ENCODE results near the gene C1orf50. TPM values are rescaled to one million over a fixed set of nuclear protein-coding genes. Genes with fewer than 3 reads are reported as not detected.

Gene C1orf50
- total RNA-seq, 1 experiment from 2014 or later: 7.7 TPM

DNA sequence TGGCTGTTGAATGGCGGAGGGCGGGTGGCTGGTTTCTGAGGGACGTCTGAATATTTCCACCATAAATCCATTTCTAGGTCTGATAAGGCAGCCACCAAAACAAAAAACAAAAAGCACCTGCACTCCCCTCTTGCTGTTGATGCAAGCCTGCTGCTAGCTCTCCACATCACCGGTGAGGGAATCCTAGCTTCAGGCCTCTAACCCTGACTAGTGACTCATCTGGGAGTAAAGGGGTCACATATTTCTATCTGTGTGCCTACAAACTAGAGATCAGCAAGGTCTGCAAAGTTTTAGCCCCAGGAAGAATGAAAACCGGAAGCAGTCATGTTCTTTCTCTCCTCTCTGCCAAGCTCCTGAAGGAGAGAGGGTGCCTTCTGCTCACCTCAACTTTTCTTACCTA lies 39.5 kb downstream of the C1orf50 start:
- no peak overlapping the region for H3K14ac ChIP-seq (ENCODE audit: insufficient read depth, low read length)
- H2AK5ac ChIP-seq (ENCODE audit: insufficient read length, low read length): no peak overlapping the region
- no peaks in the 10 kb centered on the region for H3K79me1 ChIP-seq (ENCODE audit: insufficient read depth, low read depth, low read length, poor library complexity, severe bottlenecking)
- H3T11ph ChIP-seq (ENCODE audit: low read length): no peak overlapping the region
- no peaks in the 10 kb centered on the region; a peak in 1 of 4 replicates for H3K4me1 Mint-ChIP-seq
- H2BK20ac ChIP-seq (ENCODE audit: low read depth, low read length, poor library complexity, severe bottlenecking): no peak overlapping the region
- H3K27me3 Mint-ChIP-seq (ENCODE audit: low read depth): no peaks in the 10 kb centered on the region
- no peak overlapping the region for H2BK12ac ChIP-seq (ENCODE audit: insufficient read length, low read depth, low read length)
- H2AFZ ChIP-seq (ENCODE audit: low read length): no peak overlapping the region
- no peak overlapping the region for H4K8ac ChIP-seq (replicated peaks; ENCODE audit: insufficient read length, low read depth, low read length)
- H2BK15ac ChIP-seq (ENCODE audit: low read depth, low read length): no peak overlapping the region
- no peak overlapping the region for H4K91ac ChIP-seq (ENCODE audit: insufficient read length, low read depth, low read length)
- TF ChIP-seq, protein P1, sequence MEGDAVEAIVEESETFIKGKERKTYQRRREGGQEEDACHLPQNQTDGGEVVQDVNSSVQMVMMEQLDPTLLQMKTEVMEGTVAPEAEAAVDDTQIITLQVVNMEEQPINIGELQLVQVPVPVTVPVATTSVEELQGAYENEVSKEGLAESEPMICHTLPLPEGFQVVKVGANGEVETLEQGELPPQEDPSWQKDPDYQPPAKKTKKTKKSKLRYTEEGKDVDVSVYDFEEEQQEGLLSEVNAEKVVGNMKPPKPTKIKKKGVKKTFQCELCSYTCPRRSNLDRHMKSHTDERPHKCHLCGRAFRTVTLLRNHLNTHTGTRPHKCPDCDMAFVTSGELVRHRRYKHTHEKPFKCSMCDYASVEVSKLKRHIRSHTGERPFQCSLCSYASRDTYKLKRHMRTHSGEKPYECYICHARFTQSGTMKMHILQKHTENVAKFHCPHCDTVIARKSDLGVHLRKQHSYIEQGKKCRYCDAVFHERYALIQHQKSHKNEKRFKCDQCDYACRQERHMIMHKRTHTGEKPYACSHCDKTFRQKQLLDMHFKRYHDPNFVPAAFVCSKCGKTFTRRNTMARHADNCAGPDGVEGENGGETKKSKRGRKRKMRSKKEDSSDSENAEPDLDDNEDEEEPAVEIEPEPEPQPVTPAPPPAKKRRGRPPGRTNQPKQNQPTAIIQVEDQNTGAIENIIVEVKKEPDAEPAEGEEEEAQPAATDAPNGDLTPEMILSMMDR (conservative IDR thresholded peaks at IDR 0.05): no peak
- H3K27me3 ChIP-seq (ENCODE audit: insufficient read depth, low read length): no peaks in the 10 kb centered on the region
- no peaks in the 10 kb centered on the region for H3K9me3 ChIP-seq (ENCODE audit: control insufficient read depth, low read depth, low read length)
- no peak overlapping the region for H4K5ac ChIP-seq (ENCODE audit: insufficient read length, low read depth, low read length)
- no peak for DNase-seq
- H3K56ac ChIP-seq (ENCODE audit: insufficient read length, low read depth, low read length): no peak overlapping the region
- H3K9ac ChIP-seq (ENCODE audit: extremely low read depth, insufficient read length, low read length): no peak overlapping the region
- H3K4ac ChIP-seq (ENCODE audit: low read depth, low read length): no peak overlapping the region
- H3K27ac ChIP-seq (ENCODE audit: insufficient read length, low read depth, low read length): no peak overlapping the region
- H3K18ac ChIP-seq (ENCODE audit: insufficient read length, low read depth, low read length): no peak overlapping the region
- H3K23ac ChIP-seq (ENCODE audit: insufficient read length, low read depth, low read length): no peak overlapping the region
- no peak overlapping the region for H2BK5ac ChIP-seq (ENCODE audit: insufficient read length, low read length)
- H3K4me2 ChIP-seq (ENCODE audit: insufficient read depth, insufficient read length, low read length): no peak overlapping the region
- H3K4me3 Mint-ChIP-seq: no peak overlapping the region
- H3K79me2 ChIP-seq (ENCODE audit: insufficient read depth, low read length): no peaks in the 10 kb centered on the region
- peaks cover 17 to 19% of the 10 kb centered on the region in 2 experiments for H3K9me3 Mint-ChIP-seq
- peaks cover 19 to 41% (median 38%) of the 10 kb centered on the region in 3 experiments for H3K36me3 Mint-ChIP-seq (ENCODE audit: insufficient read depth in 1 of 3, low read depth in 3 of 3)
- no peaks in the 10 kb centered on the region for H3K23me2 ChIP-seq (ENCODE audit: insufficient read length, low read depth, low read length, poor library complexity, severe bottlenecking)
- H2BK120ac ChIP-seq (ENCODE audit: low read depth, low read length, poor library complexity, severe bottlenecking): no peak overlapping the region
- no peaks in the 10 kb centered on the region for H3K4me1 ChIP-seq (ENCODE audit: insufficient read depth, low read length)
- no peaks in the 10 kb centered on the region for H4K20me1 ChIP-seq (ENCODE audit: control insufficient read depth, insufficient read depth, insufficient read length)
- H3K27ac Mint-ChIP-seq: no peak overlapping the region
- no CpG with 5 or more reads among the region's 5 CpGs for WGBS (ENCODE audit: extremely low coverage, insufficient read length, low lambda C conversion rate)
